PC-3 (cell line): Measurements from ENCODE around the gene TMEM254. TPM values are rescaled to one million over a fixed set of nuclear protein-coding genes. Genes with fewer than 3 reads are reported as not detected.

Source experiments
- ATAC-seq: fragments of 200-7000 bp; cut with Tn5 transposase; 2 replicates; pipeline ENCODE4 v1.9.1; 2020; ENCODE audit warnings: mild to moderate bottlenecking, moderate library complexity
- BruUV-seq: library from RNA; stranded (reverse); fragments of 400-500 nt; replicated peaks from 2 replicates; lab custom pipeline; 2021; lab: Mats Ljungman, UMichigan
- CTCF ChIA-PET: fragments of 300-600 bp; sonication (Branson Sonifier 250); formaldehyde crosslinking; loops from one replicate; lab custom pipeline; 2022; ENCODE audit warnings: antibody characterized with exemption; lab: Charles Lee
- POLR2A ChIA-PET: fragments of 300-600 bp; sonication (Branson Sonifier 250); formaldehyde crosslinking; loops from one replicate; lab custom pipeline; 2022; ENCODE audit warnings: antibody characterized with exemption; ENCODE audit not compliant: unreplicated experiment; lab: Charles Lee
- DNase-seq: peaks from one replicate; pipeline ENCODE4 v3.0.0-alpha.2; 2015
- H2AFZ ChIP-seq: fragments of 300-600 bp; sonication (generic); 2 replicates; pipeline ENCODE4 v1.6.0; 2016; ENCODE audit warnings: antibody characterized with exemption, low read length
- H3F3A ChIP-seq: fragments of 300-600 bp; sonication (generic); one replicate; pipeline ENCODE4 v1.6.0; 2017; ENCODE audit warnings: antibody characterized with exemption, low read length, control low read depth, mild to moderate bottlenecking; ENCODE audit not compliant: unreplicated experiment
- H3K27ac ChIP-seq: fragments of 300-600 bp; sonication (generic); 2 replicates; pipeline ENCODE4 v1.5.1; 2016; ENCODE audit warnings: mild to moderate bottlenecking, low read length
- H3K27me3 ChIP-seq: fragments of 300-600 bp; sonication (generic); 2 replicates; pipeline ENCODE4 v1.6.1; 2016; ENCODE audit warnings: low read length, mixed read lengths
- H3K36me3 ChIP-seq: fragments of 300-600 bp; sonication (generic); 2 replicates; pipeline ENCODE4 v1.6.1; 2016; ENCODE audit warnings: low read depth, mixed run types, low read length, mixed read lengths
- H3K4me1 ChIP-seq: fragments of 300-600 bp; sonication (generic); 2 replicates; pipeline ENCODE4 v1.5.1; 2016; ENCODE audit warnings: low read length; ENCODE audit not compliant: insufficient read depth
- H3K4me2 ChIP-seq: fragments of 300-600 bp; sonication (generic); 2 replicates; pipeline ENCODE4 v1.6.0; 2016; ENCODE audit warnings: low read length
- H3K4me3 ChIP-seq: fragments of 300-600 bp; sonication (generic); 2 replicates; pipeline ENCODE4 v1.5.1; 2016; ENCODE audit warnings: mild to moderate bottlenecking, low read length, mixed read lengths
- H3K79me2 ChIP-seq: fragments of 300-600 bp; sonication (generic); 2 replicates; pipeline ENCODE4 v1.6.1; 2017; ENCODE audit warnings: low read length, mixed read lengths
- H3K9ac ChIP-seq: fragments of 300-600 bp; sonication (generic); 2 replicates; pipeline ENCODE4 v1.6.0; 2016; ENCODE audit warnings: mild to moderate bottlenecking, low read length
- H3K9me2 ChIP-seq: fragments of 300-600 bp; sonication (generic); replicated peaks from 2 replicates; pipeline ENCODE4 v1.6.1; 2016; ENCODE audit warnings: mixed run types, low read length, mixed read lengths
- H3K9me3 ChIP-seq: fragments of 300-600 bp; sonication (generic); 2 replicates; pipeline ENCODE4 v1.6.1; 2016; ENCODE audit warnings: low read length, mixed read lengths
- H4K20me1 ChIP-seq: fragments of 300-600 bp; sonication (generic); 2 replicates; pipeline ENCODE4 v1.6.1; 2016; ENCODE audit warnings: low read length, mixed read lengths
- CTCF ChIP-seq: fragments of 300-600 bp; sonication (generic); conservative IDR thresholded peaks from 2 replicates; pipeline ENCODE4 v1.5.1; 2017; ENCODE audit warnings: antibody characterized with exemption, low read depth, mild to moderate bottlenecking, low read length
- EZH2 ChIP-seq: fragments of 300-600 bp; sonication (generic); IDR thresholded peaks from one replicate; pipeline ENCODE4 v1.6.1; 2017; ENCODE audit warnings: antibody characterized with exemption, mild to moderate bottlenecking, low read length; ENCODE audit not compliant: unreplicated experiment
- EZH2phosphoT487 ChIP-seq: fragments of 300-600 bp; sonication (generic); IDR thresholded peaks from 2 replicates; pipeline ENCODE4 v1.6.1; 2018; ENCODE audit warnings: mild to moderate bottlenecking, antibody characterized with exemption, low read length, borderline replicate concordance
- intact Hi-C: fragments of 100-400 bp; cut with micrococcal nuclease; formaldehyde crosslinking; loops from 2 replicates; pipeline ENCODE4 v1.9.0; 2023
- total RNA-seq: library from RNA; depleted of rRNA; stranded (reverse); fragments of >200 nt; gene quantifications from 2 replicates; pipeline ENCODE4 v1.2.3, GENCODE V29; 2014

Gene TMEM254
- total RNA-seq, 1 experiment from 2014 or later, result 68.3 TPM

- Histone ChIP-seq H2AFZ (no peak overlapping the region), H3K9me3 (no peaks in the 10 kb centered on the region), H3K36me3 (no peaks in the 10 kb centered on the region), H3K79me2 (no peaks in the 10 kb centered on the region), H3K9me2 (no peaks in the 10 kb centered on the region), H3K4me1 (peaks cover 5% of the 10 kb centered on the region), H3F3A (no peaks in the 10 kb centered on the region), H3K27ac (no peak overlapping the region), H3K4me2 (no peak overlapping the region), H3K4me3 (no peak overlapping the region), H3K27me3 (peaks cover 6% of the 10 kb centered on the region), H4K20me1 (no peaks in the 10 kb centered on the region), H3K9ac (no peak overlapping the region)
- CTCF ChIA-PET, result no interaction called here
- no TSS peak for BruUV-seq
- POLR2A ChIA-PET, result interaction anchor here (0.7 kb wide), 1 partner anchor 59 kb away, joined by 14 read pairs; no protein-coding TSS in a partner anchor
- ATAC-seq, result no peak
- intact Hi-C loops, result loop anchor here (5.0 kb wide), 1 partner anchor 156 kb away; no protein-coding TSS in a partner anchor
- no peak for TF ChIP-seq EZH2phosphoT487
- no peak for DNase-seq
These were observed 59.5 kb downstream of the TMEM254 start for GRCh38 chr10:80137920-80138319.

- Histone ChIP-seq H3K27me3 (no peaks in the 10 kb centered on the region; the same call in 1 of the 2 replicates), H3K27ac (no peak overlapping the region), H3K4me3 (no peak overlapping the region), H2AFZ (no peak overlapping the region), H3K4me2 (no peak overlapping the region), H3K9me3 (no peaks in the 10 kb centered on the region), H3K36me3 (no peaks in the 10 kb centered on the region), H3K4me1 (peaks cover 5% of the 10 kb centered on the region), H4K20me1 (no peaks in the 10 kb centered on the region), H3K9me2 (no peaks in the 10 kb centered on the region), H3K9ac (no peak overlapping the region), H3F3A (no peaks in the 10 kb centered on the region), H3K79me2 (no peaks in the 10 kb centered on the region)
- intact Hi-C loops, result loop anchor here (5.0 kb wide), 1 partner anchor 157 kb away; no protein-coding TSS in a partner anchor
- CTCF ChIA-PET, result no interaction called here
- POLR2A ChIA-PET, result no interaction called here
- DNase-seq (no peak), ATAC-seq (no peak)
- TF ChIP-seq EZH2, result no peak
- no peak for TF ChIP-seq EZH2phosphoT487
- no peak for TF ChIP-seq CTCF
- BruUV-seq, result no TSS peak
These were observed 60.8 kb downstream of the TMEM254 start for GRCh38 chr10:80139265-80139664.

- intact Hi-C loops, result no loop called here
- CTCF ChIA-PET, result no interaction called here
These were observed 61.8 kb downstream of the TMEM254 start for GRCh38 chr10:80140251-80140650.

More at GRCh38 chr10:80140251-80140650, 61.8 kb downstream of the TMEM254 start:
- Histone ChIP-seq H3K9me3 (no peaks in the 10 kb centered on the region), H3K9ac (no peak overlapping the region), H2AFZ (no peak overlapping the region), H3F3A (no peaks in the 10 kb centered on the region), H3K36me3 (no peaks in the 10 kb centered on the region), H3K27ac (no peak overlapping the region), H3K9me2 (no peaks in the 10 kb centered on the region), H3K4me1 (peaks cover 13% of the 10 kb centered on the region), H3K4me2 (no peak overlapping the region), H4K20me1 (no peaks in the 10 kb centered on the region), H3K4me3 (no peak overlapping the region), H3K27me3 (no peaks in the 10 kb centered on the region; the same call in 1 of the 2 replicates), H3K79me2 (no peaks in the 10 kb centered on the region)
- BruUV-seq, result no TSS peak
- no peak for DNase-seq
- POLR2A ChIA-PET, result no interaction called here
- no peak for ATAC-seq
- TF ChIP-seq EZH2, result no peak
- TF ChIP-seq CTCF, result no peak
- TF ChIP-seq EZH2phosphoT487, result no peak
